CD4-positive, alpha-beta T cell (primary cell): ENCODE results near the gene ZFPM1. TPM values are rescaled to one million over a fixed set of nuclear protein-coding genes. Genes with fewer than 3 reads are reported as not detected.
A peak's percentile ranks its signal among the peaks of the same experiment; 100 is the strongest.

ENCODE experiments used
- ATAC-seq: fragments of 200-7000 bp; cut with Tn5 transposase; one replicate; pipeline ENCODE4 v1.10.0; 2022; ENCODE audit warnings: mild to moderate bottlenecking; ENCODE audit not compliant: poor library complexity
- CTCF ChIA-PET: fragments of 350-600 bp; sonication (Branson Sonifier 250); formaldehyde crosslinking; loops from one replicate; lab custom pipeline; 2021; ENCODE audit warnings: antibody characterized with exemption, inconsistent platforms; lab: Charles Lee
- POLR2A ChIA-PET: fragments of 350-600 bp; sonication (Branson Sonifier 250); formaldehyde crosslinking; loops from one replicate; lab custom pipeline; 2021; ENCODE audit warnings: antibody characterized with exemption, inconsistent platforms; lab: Charles Lee
- DNase-seq, 14 experiments: peaks; one replicate each; pipeline ENCODE4 v3.0.0-alpha.2; 2013 to 2020; ENCODE audit warnings: mixed read lengths in 2 of 14
- H3K27ac ChIP-seq, 2 donors: one replicate each; pipeline versions ENCODE4 v1.5.1 to v1.7.0; 2013; ENCODE audit warnings: low read length in 2 of 2, low read depth in 1 of 2, mild to moderate bottlenecking in 1 of 2
- H3K27me3 ChIP-seq, 2 experiments: 1 replicate in 1 of 2; 2 replicates in 1 of 2; pipeline versions ENCODE4 v1.6.1 to v1.7.0; 2013; ENCODE audit warnings: low read length in 2 of 2, control low read depth in 1 of 2, mild to moderate bottlenecking in 1 of 2, moderate library complexity in 1 of 2; ENCODE audit not compliant: insufficient read depth in 2 of 2, control insufficient read depth in 1 of 2
- H3K36me3 ChIP-seq: one replicate; pipeline ENCODE4 v1.6.1; 2013; ENCODE audit warnings: low read length, control low read depth; ENCODE audit not compliant: insufficient read depth
- H3K4me1 ChIP-seq: one replicate; pipeline ENCODE4 v1.6.1; 2013; ENCODE audit warnings: low read length, control low read depth; ENCODE audit not compliant: insufficient read depth
- H3K4me3 ChIP-seq: one replicate; pipeline ENCODE4 v1.5.1; 2013; ENCODE audit warnings: mild to moderate bottlenecking, low read length, moderate library complexity
- H3K9me3 ChIP-seq, 2 experiments: 1 replicate in 1 of 2; 2 replicates in 1 of 2; pipeline versions ENCODE4 v1.6.1 to v1.7.0; 2013; ENCODE audit warnings: low read length in 2 of 2, mild to moderate bottlenecking in 2 of 2, control low read depth in 1 of 2, moderate library complexity in 1 of 2; ENCODE audit not compliant: control insufficient read depth in 1 of 2, insufficient read depth in 1 of 2
- H3K27ac Mint-ChIP-seq: one replicate; pipeline ENCODE4 v1.8.0; 2020; ENCODE audit warnings: mixed read lengths
- H3K27me3 Mint-ChIP-seq: one replicate; pipeline ENCODE4 v1.8.0; 2021; ENCODE audit warnings: mixed read lengths
- H3K36me3 Mint-ChIP-seq: one replicate; pipeline ENCODE4 v1.8.0; 2021; ENCODE audit warnings: low read depth, mixed read lengths
- H3K4me1 Mint-ChIP-seq: one replicate; pipeline ENCODE4 v1.8.0; 2021; ENCODE audit warnings: low read depth, mixed read lengths
- H3K4me3 Mint-ChIP-seq: one replicate; pipeline ENCODE4 v1.8.0; 2020; ENCODE audit warnings: mild to moderate bottlenecking, mixed read lengths
- H3K9me3 Mint-ChIP-seq: one replicate; pipeline ENCODE4 v1.8.0; 2020; ENCODE audit warnings: mixed read lengths
- CTCF ChIP-seq: fragments of 200-600 bp; IDR thresholded peaks from one replicate; pipeline ENCODE4 v1.8.0; 2022; ENCODE audit warnings: antibody characterized with exemption, mild to moderate bottlenecking
- intact Hi-C, 2 experiments: fragments of 100-400 bp; cut with DNase I in 1 of 2; cut with micrococcal nuclease in 1 of 2; formaldehyde crosslinking; loops; one replicate each; pipeline versions ENCODE4 v1.15.1 to v1.9.0; 2023 to 2025; cut with DNase I, micrococcal nuclease
- total RNA-seq, 174 experiments: library from RNA in 2 of 174; stranded (reverse) in 2 of 174; gene quantifications; one replicate each; pipeline ENCODE4 v1.2.3 and lab custom pipeline; 2021 to 2026

ZFPM1 gene
- total RNA-seq, 2 experiments from 2014 or later = 22.8 to 24.2 TPM

- intact Hi-C loops = no loop called here
- H3K4me3 Mint-ChIP-seq = no peak overlapping the region
- peaks cover 12 to 23% of the 10 kb centered on the region in 2 experiments for H3K27me3 ChIP-seq
Measured at GRCh38 chr16:88541831-88542616, 88.9 kb downstream of the ZFPM1 start.

GRCh38 chr16:88543230-88543813 lies 90.2 kb downstream of the ZFPM1 start:
- intact Hi-C loops = no loop called here
- Histone ChIP-seq H3K36me3 (no peaks in the 10 kb centered on the region), H3K4me1 (peaks cover 7% of the 10 kb centered on the region), H3K27ac (no peak overlapping the region), H3K27me3 (peaks cover 12 to 23% of the 10 kb centered on the region in 2 experiments), H3K9me3 (peaks cover 9 to 46% of the 10 kb centered on the region in 2 experiments), H3K4me3 (no peak overlapping the region)
- no peaks in the 10 kb centered on the region for H3K36me3 Mint-ChIP-seq
- CTCF ChIA-PET = no interaction called here
- DNase-seq = no peak
- POLR2A ChIA-PET = interaction anchor here (0.8 kb wide), 1 partner anchor 27 kb away, joined by 3 read pairs; the partner anchor contains the start of gene ZC3H18
- peaks cover 42% of the 10 kb centered on the region for H3K27me3 Mint-ChIP-seq
- H3K9me3 Mint-ChIP-seq = peaks cover 4% of the 10 kb centered on the region
- H3K4me1 Mint-ChIP-seq = no peaks in the 10 kb centered on the region
- no peak overlapping the region for H3K4me3 Mint-ChIP-seq
- TF ChIP-seq CTCF = no peak
- ATAC-seq = no peak
- no peak overlapping the region for H3K27ac Mint-ChIP-seq

More at GRCh38 chr16:88541831-88542616, 88.9 kb downstream of the ZFPM1 start:
- H3K27ac Mint-ChIP-seq = no peak overlapping the region
- TF ChIP-seq CTCF = no peak
- ChIA-PET CTCF (no interaction called here), POLR2A (no interaction called here)
- DNase-seq (peak in 1 of 14 experiments; percentile 8), ATAC-seq (no peak)
- H3K27me3 Mint-ChIP-seq = peaks cover 42% of the 10 kb centered on the region
- peaks cover 3% of the 10 kb centered on the region for H3K4me1 ChIP-seq
- H3K4me3 ChIP-seq = no peak overlapping the region
- peaks cover 9 to 46% of the 10 kb centered on the region in 2 experiments for H3K9me3 ChIP-seq
- no peaks in the 10 kb centered on the region for H3K4me1 Mint-ChIP-seq
- H3K27ac ChIP-seq = no peak overlapping the region
- no peaks in the 10 kb centered on the region for H3K36me3 ChIP-seq
- H3K36me3 Mint-ChIP-seq = no peaks in the 10 kb centered on the region
- peaks cover 4% of the 10 kb centered on the region for H3K9me3 Mint-ChIP-seq

- no peak overlapping the region for H3K27ac Mint-ChIP-seq
- peaks cover 39% of the 10 kb centered on the region for H3K27me3 Mint-ChIP-seq
- Histone ChIP-seq H3K9me3 (peaks cover 9 to 33% of the 10 kb centered on the region in 2 experiments), H3K27me3 (peaks cover 0 to 9% of the 10 kb centered on the region in 2 experiments), H3K36me3 (no peaks in the 10 kb centered on the region), H3K27ac (no peak overlapping the region), H3K4me3 (no peak overlapping the region), H3K4me1 (peaks cover 16% of the 10 kb centered on the region)
- intact Hi-C loops = no loop called here
- POLR2A ChIA-PET = no interaction called here
- no peaks in the 10 kb centered on the region for H3K36me3 Mint-ChIP-seq
- TF ChIP-seq CTCF = no peak
- no peak for ATAC-seq
- no peak for DNase-seq
- H3K9me3 Mint-ChIP-seq = peaks cover 4% of the 10 kb centered on the region
- H3K4me1 Mint-ChIP-seq = no peaks in the 10 kb centered on the region
- no peak overlapping the region for H3K4me3 Mint-ChIP-seq
- CTCF ChIA-PET = interaction anchor here (0.7 kb wide), 1 partner anchor 61 kb away, joined by 3 read pairs; no protein-coding TSS in a partner anchor
Measured at GRCh38 chr16:88545781-88546180, 92.7 kb downstream of the ZFPM1 start.
